Heart left ventricle (tissue), 16 donors: ENCODE data around the gene JAKMIP3. TPM values are rescaled to one million over a fixed set of nuclear protein-coding genes. Genes with fewer than 3 reads are reported as not detected.
"Not testable (repeated sequence)": the region's sequence is repeated elsewhere in the genome, so short reads cannot be mapped to it uniquely, and the experiment has no call there.

Experiments used
- ATAC-seq, 4 donors: fragments of 200-7000 bp; cut with Tn5 transposase; one replicate each; pipeline ENCODE4 v1.9.1; 2020 to 2022; ENCODE audit warnings: moderate library complexity in 4 of 4, mild to moderate bottlenecking in 3 of 4, moderate number of reproducible peaks in 1 of 4
- DNase-seq, 5 donors: peaks; one replicate each; pipeline ENCODE4 v3.0.0-alpha.2; 2020
- H3K27ac ChIP-seq, 12 donors: fragments of 200-600 bp; sonication (generic) in 4 of 12; one replicate each; pipeline versions ENCODE4 v1.5.0 to v1.8.0; 2016 to 2022; ENCODE audit warnings: mild to moderate bottlenecking in 2 of 12
- H3K27me3 ChIP-seq, 9 donors: fragments of 200-600 bp; sonication (generic) in 2 of 9; one replicate each; pipeline versions ENCODE4 v1.5.1 to v1.8.0; 2016 to 2022; ENCODE audit warnings: mild to moderate bottlenecking in 3 of 9
- H3K36me3 ChIP-seq, 9 donors: fragments of 200-600 bp; sonication (generic) in 2 of 9; one replicate each; pipeline versions ENCODE4 v1.5.0 to v1.8.0; 2018 to 2022; ENCODE audit warnings: mild to moderate bottlenecking in 2 of 9
- H3K4me1 ChIP-seq, 12 donors: fragments of 200-600 bp; sonication (generic) in 4 of 12; one replicate each; pipeline versions ENCODE4 v1.5.0 to v1.8.0; 2016 to 2022; ENCODE audit warnings: mild to moderate bottlenecking in 3 of 12
- H3K4me3 ChIP-seq, 12 donors: fragments of 200-600 bp; sonication (generic) in 4 of 12; one replicate each; pipeline versions ENCODE4 v1.5.0 to v1.8.0; 2017 to 2022; ENCODE audit warnings: mild to moderate bottlenecking in 9 of 12, moderate library complexity in 4 of 12
- H3K9me3 ChIP-seq, 12 donors: fragments of 200-600 bp; sonication (generic) in 4 of 12; one replicate each; pipeline versions ENCODE4 v1.5.0 to v1.8.0; 2016 to 2022; ENCODE audit warnings: mild to moderate bottlenecking in 1 of 12
- POLR2A ChIP-seq, 2 donors: fragments of 450-650 bp; IDR thresholded peaks; one replicate each; pipeline ENCODE4 v1.6.1; 2017; ENCODE audit warnings: antibody characterized with exemption in 2 of 2, mild to moderate bottlenecking in 2 of 2, moderate library complexity in 2 of 2
- WGBS, 4 donors: extraction: QIAGEN DNeasy Blood & Tissue Kit in 2 of 4; methylation state at CpG; one replicate each; pipeline versions ENCODE4 v1.1.5 to v1.1.7; 2013 to 2018; 5-methylcytosine and 5-hydroxymethylcytosine counted together
- intact Hi-C, 10 donors: fragments of 100-400 bp; cut with DNase I; formaldehyde crosslinking; loops; one replicate each; pipeline versions ENCODE4 v1.11.1 to v1.14.2; 2022
- polyA plus RNA-seq, 2 donors: library from polyadenylated mRNA; stranded (reverse); fragments of 200-250 nt; gene quantifications; one replicate each; pipeline ENCODE4 v1.2.3, GENCODE V29; 2013
- total RNA-seq, 9 donors: library from RNA; depleted of rRNA in 2 of 9; stranded (reverse); fragments of >200 nt in 2 of 9; fragmentation: NEBNext Ultra II Directional in 3 of 9; extraction: Animal tissue kit (Norgen Biotek cat#: 25700) in 3 of 9; gene quantifications; one replicate each; pipeline versions ENCODE4 v1.1.0 to v1.2.4, GENCODE V29; 2016 to 2023
- TF ChIP-seq, protein P1 (sequence below), 12 donors: fragments of 200-600 bp; sonication (generic) in 4 of 12; IDR thresholded peaks; one replicate each; pipeline versions ENCODE4 v1.5.0 to v1.8.0; 2018 to 2022; ENCODE audit warnings: antibody characterized with exemption in 12 of 12, mild to moderate bottlenecking in 5 of 12
- donor health status: ischemic (EF 13 %, LVEDD 7.1; RV severe dilation, severe dysfunction).
- donor health status: healthy with polysubstance abuse.
- donor health status: DM: no; HTN: yes; CAD: no.
- donor health status: DM: no; HTN: no; CAD: no.
- donor health status: ischemic (EF 25% LVEDD 6.9; RV normal size, moderate dysfunction).
- donor health status: ischemic (EF 25% LVEDD 5.7; RV mildly dilated, moderate dysfunction).
- donor health status: healthy.
- donor health status: DM: yes; HTN: yes; CAD: no.
- donor health status: ischemic (EF 35%, LVEDD 5.7; RV mildly dilated, moderate dysfunction).
- donor health status: nonischemic (EF 11% LVEDD 7.7; RV severe dilation, severe dysfunction).
- donor health status: DM: yes; HTN: yes; CAD: no.
- donor health status: PGD.
- donor health status: ischemic (EF 29% LVEDD 5.4; RV normal size, mild dysfunction).
- donor health status: nonischemic (EF 23%, LVEDD 6.1; RV moderate dilation, normal function).

The JAKMIP3 gene
- total and polyA plus RNA-seq, 11 donors = 0.06 to 3.1 (median 1.3) TPM

DNA sequence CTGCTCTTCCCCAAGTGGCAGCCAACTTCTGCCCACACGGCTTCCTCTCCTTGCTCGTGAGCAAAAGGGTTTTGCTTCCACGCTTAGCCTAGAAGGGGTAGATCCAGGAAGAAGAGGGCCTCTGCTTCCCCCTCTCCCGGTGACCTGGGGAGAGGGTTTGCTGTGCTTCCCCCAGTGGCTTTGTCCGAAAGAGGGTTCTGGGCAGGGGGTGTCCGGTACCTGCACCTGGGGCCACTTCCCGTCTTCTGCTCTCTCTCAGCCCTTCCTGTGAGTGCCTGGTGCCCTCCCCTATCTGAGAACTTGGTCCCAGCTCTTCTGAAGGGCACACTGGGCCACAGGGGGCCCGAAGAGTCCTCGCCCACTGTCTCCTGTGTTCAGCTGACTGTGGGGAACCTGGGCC is 11.3 kb downstream of the JAKMIP3 start:
- intact Hi-C loops = no loop called here
- Histone ChIP-seq H3K27ac (no peak overlapping the region), H3K36me3 (no peaks in the 10 kb centered on the region), H3K27me3 (no peaks in the 10 kb centered on the region), H3K9me3 (peaks cover 0 to 19% (median 4%) of the 10 kb centered on the region in 12 donors), H3K4me1 (no peaks in the 10 kb centered on the region), H3K4me3 (no peak overlapping the region)
- no peak for TF ChIP-seq POLR2A (IDR thresholded peaks at IDR 0.05)
- TF ChIP-seq, protein P1, sequence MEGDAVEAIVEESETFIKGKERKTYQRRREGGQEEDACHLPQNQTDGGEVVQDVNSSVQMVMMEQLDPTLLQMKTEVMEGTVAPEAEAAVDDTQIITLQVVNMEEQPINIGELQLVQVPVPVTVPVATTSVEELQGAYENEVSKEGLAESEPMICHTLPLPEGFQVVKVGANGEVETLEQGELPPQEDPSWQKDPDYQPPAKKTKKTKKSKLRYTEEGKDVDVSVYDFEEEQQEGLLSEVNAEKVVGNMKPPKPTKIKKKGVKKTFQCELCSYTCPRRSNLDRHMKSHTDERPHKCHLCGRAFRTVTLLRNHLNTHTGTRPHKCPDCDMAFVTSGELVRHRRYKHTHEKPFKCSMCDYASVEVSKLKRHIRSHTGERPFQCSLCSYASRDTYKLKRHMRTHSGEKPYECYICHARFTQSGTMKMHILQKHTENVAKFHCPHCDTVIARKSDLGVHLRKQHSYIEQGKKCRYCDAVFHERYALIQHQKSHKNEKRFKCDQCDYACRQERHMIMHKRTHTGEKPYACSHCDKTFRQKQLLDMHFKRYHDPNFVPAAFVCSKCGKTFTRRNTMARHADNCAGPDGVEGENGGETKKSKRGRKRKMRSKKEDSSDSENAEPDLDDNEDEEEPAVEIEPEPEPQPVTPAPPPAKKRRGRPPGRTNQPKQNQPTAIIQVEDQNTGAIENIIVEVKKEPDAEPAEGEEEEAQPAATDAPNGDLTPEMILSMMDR (IDR thresholded peaks at IDR 0.05) = no peak
- ATAC-seq = no peak
- no peak for DNase-seq
- 72 to 79% (median 74%) methylated on average over 9 of the region's 9 CpGs for WGBS, 4 donors

DNA sequence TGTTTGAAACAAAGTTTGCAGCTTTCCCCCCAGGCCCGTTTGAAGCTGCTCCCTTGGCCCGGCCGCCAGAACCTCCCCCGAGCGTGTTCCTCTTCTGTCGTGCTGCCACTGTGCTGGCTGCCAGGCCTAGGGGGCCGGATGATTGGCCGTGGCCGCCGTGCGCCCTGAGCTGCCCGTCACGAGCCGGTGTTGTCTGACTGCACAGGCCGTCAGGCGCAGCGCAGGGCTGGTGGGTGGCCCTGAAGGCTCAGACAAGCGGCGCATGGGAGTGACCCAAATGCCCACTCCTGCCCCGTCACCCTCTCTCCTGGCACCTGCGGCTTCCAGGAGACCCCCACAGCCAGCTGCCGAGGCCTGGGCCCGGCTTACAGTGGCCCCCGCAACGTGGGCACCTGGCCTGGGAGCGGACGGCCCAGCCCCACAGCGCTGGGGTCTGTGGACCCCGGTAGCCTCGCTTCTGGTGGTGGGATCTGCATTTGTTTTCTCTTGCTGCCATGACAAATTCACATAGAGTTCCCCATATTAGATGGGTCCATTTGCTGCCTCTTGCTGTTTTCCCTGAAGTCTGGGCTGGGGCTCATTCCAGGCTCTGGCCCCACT is 13.1 kb downstream of the JAKMIP3 start:
- Histone ChIP-seq H3K27me3 (no peaks in the 10 kb centered on the region), H3K27ac (no peak overlapping the region), H3K9me3 (peaks cover 0 to 9% (median 0%) of the 10 kb centered on the region in 12 donors), H3K36me3 (no peaks in the 10 kb centered on the region), H3K4me1 (no peaks in the 10 kb centered on the region), H3K4me3 (no peak overlapping the region)
- intact Hi-C loops = no loop called here
- DNase-seq (peak in 2 of 5 donors; percentile 34 to 48), ATAC-seq (peak; percentile 61 to 95 (median 81))
- TF ChIP-seq, protein P1 (IDR thresholded peaks at IDR 0.05) = no peak
- TF ChIP-seq POLR2A (IDR thresholded peaks at IDR 0.05) = no peak
- WGBS, 4 donors = 66 to 80% (median 72%) methylated on average over 14 to 30 of the region's 30 CpGs

DNA sequence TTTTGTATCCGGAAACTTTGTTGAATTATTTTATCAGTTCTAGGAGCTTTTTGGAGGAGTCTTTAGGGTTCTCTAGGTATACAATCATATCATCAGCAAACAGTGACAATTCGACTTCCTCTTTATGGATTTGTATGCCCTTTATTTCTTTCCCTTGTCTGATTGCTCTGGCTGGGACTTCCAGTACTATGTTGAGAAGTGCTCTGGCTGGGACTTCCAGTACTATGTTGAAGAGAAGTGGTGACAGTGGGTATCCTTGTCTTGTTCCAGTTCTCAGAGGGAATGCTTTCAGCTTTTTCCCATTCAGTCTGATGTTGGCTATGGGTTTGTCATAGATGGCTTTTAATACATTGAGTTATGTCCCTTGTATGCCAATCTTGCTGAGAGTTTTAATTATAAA is 18.6 kb downstream of the JAKMIP3 start:
- peaks cover 0 to 13% (median 0%) of the 10 kb centered on the region in 12 donors for H3K9me3 ChIP-seq
- H3K4me1 ChIP-seq, intact Hi-C loops, DNase-seq, H3K27me3 ChIP-seq, H3K36me3 ChIP-seq, H3K27ac ChIP-seq, H3K4me3 ChIP-seq: not testable (repeated sequence)
- 80 to 81% (median 80%) methylated on average over 2 of the region's 2 CpGs for WGBS, 4 donors
- peak in 2 of 4 donors; percentile 64 to 80 for ATAC-seq

DNA sequence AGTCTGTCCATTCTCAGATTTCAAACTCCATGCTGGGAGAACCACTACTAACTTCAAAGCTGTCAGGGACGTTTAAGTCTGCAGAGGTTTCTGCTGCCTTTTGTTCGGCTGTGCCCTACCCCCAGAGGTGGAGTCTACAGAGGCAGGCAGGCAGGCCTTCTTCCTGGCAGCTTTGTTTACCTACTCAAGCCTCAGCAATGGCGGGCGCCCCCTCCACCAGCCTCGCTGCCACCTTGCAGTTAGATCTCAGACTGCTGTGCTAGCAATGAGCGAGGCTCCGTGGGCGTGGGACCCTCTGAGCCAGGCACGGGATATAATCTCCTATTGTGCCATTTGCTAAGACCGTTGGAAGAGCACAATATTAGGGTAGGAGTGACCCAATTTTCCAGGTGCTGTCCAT is 27.5 kb downstream of the JAKMIP3 start:
- ATAC-seq, H3K4me3 ChIP-seq, H3K9me3 ChIP-seq, H3K27ac ChIP-seq, DNase-seq, H3K36me3 ChIP-seq, H3K27me3 ChIP-seq, intact Hi-C loops: not testable (repeated sequence)
- H3K4me1 ChIP-seq = peaks cover 0 to 20% (median 0%) of the 10 kb centered on the region in 12 donors
- WGBS, 4 donors = 79 to 92% (median 90%) methylated on average over 9 to 10 of the region's 10 CpGs

DNA sequence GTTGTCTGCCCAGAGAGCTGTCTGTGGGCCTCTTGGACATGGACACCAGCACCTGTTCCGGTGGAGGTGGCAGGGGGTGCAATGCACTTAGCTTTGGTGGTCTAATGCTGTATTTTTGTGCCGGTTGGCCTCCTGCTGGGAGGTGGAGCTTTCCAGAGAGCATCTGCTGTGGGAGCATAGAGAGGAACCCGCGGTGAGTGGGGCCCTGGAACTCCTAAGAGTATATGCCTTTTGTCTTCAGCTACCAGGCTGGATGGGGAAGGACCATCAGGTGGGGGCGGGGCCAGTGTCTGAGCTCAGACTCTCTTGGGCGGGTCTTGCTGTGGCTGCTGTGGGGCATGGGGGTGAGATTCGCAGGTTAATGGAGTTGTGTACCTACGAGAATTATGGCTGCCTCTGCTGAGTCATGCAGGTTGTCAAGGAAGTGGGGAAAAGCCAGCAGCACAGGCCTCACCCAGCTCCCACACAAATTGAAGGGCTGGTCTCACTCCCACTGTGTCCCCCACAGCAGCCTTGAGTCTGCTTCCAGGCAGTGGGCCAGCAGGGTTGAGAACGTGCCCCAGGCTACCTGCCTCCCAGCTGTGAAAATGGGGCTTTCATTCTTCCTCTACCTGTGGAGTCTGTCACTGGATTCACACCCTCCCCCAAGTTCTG is 29.0 kb downstream of the JAKMIP3 start:
- TF ChIP-seq POLR2A (IDR thresholded peaks at IDR 0.05) = no peak
- TF ChIP-seq, protein P1 (IDR thresholded peaks at IDR 0.05) = no peak
- ATAC-seq (no peak), DNase-seq (no peak)
- Histone ChIP-seq H3K36me3 (no peaks in the 10 kb centered on the region), H3K9me3 (no peaks in the 10 kb centered on the region), H3K4me1 (peaks cover 0 to 20% (median 0%) of the 10 kb centered on the region in 12 donors), H3K27me3 (no peaks in the 10 kb centered on the region), H3K4me3 (no peak overlapping the region), H3K27ac (no peak overlapping the region)
- intact Hi-C loops = no loop called here
- 80 to 83% (median 81%) methylated on average over 7 to 9 of the region's 9 CpGs for WGBS, 4 donors
